ENCODE data around the gene BMP8B. TPM values are rescaled to one million over a fixed set of nuclear protein-coding genes. Genes with fewer than 3 reads are reported as not detected.

Gene BMP8B
- total RNA-seq, 1 donor from 2014 or later: 0.16 TPM

DNA sequence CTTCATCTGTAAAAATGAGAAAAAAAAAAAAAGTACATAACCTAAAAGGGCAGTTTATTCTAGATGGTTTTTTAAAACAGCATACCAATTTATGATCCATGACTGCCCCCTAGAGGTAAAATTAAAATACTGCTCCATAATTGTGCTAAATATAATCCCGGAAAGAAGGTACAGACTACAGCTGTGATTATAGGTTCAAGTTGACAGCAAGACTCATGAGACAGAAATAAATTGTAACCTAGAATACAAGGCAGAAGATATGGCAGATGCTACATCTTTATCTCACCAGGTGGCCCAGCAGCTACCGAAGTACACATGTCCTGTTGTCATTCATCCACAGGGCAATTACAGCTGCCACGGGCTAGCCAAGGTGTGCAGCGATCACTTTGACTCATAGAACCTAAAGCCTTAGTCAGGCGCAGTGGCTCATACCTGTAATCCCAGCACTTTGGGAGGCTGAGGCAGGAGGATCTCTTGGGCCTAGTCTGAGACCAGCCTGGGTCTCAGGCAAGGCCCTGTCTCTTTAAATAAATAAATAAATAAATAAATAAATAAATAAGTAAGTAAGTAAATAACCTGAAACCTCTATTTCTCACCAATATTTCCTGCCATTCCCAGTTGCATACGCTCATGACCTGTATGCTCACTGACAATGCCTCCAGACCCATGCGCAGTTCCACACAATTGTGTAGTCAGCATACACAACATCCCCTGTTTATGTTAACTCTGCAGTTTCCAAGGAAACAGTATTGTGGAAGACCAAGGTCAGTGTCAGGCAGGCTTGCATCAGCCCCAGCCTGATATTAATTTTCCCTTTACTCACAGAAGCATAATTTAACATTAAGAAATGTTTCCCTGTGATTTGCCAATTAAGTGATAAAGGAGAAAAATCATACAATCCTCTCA, 68.3 kb downstream of the BMP8B start:
- DNase-seq: no peak

DNA sequence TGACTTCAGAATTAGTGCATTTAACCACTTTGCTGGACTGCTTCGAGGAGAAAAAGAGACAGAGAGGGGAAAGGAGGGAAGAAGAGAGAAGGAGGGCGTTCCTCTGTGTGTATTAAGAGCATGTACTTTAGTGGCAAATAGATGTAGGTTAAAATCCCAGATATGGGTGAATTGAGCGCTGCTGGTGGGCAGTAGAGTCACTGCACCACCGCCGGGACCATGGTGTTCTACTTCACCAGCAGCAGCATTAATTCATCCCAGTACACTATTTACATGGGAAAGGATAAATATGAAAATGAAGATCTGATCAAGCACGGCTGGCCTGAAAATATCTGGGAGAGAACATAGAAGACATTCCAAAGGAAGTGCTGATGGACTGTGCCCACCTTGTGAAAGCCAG, 70.9 kb downstream of the BMP8B start:
- DNase-seq: no peak

DNA sequence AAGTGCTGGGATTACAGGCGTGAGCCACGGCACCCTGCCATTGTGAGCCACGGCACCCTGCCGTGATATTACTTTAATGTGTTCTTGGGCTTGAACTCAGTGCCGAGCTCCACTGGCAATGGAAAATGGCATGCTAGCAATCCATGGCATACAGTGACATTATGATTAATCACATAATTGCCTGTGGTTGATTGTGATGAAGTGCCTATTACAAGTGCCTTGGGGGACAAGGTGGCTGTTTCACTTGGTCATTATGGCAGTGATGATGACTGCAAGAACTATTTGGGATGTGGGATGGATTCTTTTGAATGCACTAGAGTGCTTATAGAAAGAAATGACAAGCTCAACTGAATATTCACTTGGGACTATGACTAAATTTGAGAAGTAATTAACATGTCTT, 75.1 kb downstream of the BMP8B start:
- no peak for DNase-seq

DNA sequence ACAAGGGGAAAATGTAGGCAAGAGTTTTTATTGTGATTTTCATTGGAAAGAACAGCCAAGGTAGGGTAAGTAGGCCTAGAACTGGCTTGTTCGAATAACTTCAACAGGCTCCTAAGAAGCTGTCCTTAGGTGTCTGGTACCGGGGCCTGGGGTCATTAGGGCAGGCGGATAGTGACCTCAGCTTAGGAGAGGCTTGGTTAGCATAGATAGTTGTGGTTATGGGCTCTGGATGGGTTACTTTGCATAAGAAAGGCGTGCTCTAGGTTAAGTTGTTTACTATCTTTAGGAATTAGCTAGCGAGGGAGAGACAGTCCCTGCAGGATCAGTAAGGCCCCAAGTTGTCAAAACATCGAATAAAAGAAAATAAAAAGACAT, 76.7 kb downstream of the BMP8B start:
- no peak for DNase-seq

DNA sequence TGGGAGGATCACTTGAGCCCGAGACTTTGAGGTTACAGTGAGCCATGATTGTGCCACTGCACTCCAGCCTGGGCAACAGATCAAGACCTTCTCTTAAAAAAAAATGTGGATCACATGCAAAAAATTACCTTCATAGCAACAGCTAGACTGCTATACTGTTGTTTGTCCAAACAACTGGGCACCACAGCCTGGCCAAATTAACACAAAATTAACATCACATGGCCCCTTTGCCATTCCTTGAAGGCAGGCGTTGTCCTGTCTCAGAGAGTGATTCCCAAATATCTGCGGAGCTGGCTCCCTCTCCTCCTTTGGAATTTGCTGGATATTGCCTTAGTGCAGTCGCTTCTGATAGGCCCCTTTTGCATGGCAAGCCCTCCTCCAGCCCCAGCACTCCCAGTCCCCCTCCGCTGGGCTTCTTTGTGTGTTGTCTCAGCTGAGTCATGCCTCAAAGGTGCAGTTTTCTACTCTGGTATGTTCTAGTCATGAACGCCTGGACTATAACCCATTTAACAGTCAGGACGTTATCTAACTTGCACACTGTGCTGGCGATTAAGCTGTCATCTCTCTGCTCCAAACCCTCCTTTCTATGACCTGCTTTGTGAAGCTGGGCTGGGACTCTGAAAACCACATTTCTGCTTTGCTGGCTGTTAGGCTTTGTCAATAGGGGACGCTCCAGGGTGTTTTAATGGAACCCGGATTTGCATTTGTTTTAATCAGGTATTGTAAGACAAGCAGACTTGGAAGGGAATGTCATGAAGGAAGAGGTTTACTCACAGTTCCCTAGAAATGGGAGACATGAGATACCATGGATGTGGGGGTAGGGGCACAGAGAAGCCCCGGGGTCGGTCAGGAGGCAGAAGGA, 77.3 kb downstream of the BMP8B start:
- DNase-seq: no peak

DNA sequence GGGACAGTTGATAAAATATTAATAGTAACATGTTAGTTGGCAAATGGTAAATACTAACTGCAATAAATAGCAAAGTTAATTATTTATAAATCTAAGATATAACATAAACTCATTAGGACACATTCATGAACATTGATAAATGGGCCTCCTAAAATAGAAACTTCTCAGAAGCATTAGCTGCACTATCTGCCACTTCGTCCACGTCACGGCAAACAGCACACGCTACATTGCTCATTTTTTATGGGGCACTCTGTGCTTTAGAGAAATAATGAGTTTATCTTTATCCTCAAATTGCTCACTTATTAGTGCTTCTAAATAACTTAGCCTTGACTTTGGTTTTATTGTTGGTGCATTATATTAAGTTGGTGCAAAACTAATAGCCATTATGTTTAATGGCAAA, 81.2 kb downstream of the BMP8B start:
- DNase-seq: no peak

Small RNA genes lying within 50 kb of the gene (small RNA-seq; reads per million reads assigned to genes)
- not detected for gene AL033527.1
- gene RNU7-121P: not detected

Other genes with a start within 250 kb of the BMP8B start
- gene PABPC4, start 212.1 kb downstream of the BMP8B start, total RNA-seq: 94.2 TPM
- gene HEYL, start 149.2 kb downstream of the BMP8B start, total RNA-seq: 0.47 TPM
- gene NT5C1A, start 116.8 kb downstream of the BMP8B start, total RNA-seq: 0.94 TPM
- gene HPCAL4, start 97.4 kb downstream of the BMP8B start, total RNA-seq: 51.2 TPM
- gene PPIE, start 50.0 kb downstream of the BMP8B start, total RNA-seq: 23.6 TPM
- gene OXCT2, start 17.5 kb downstream of the BMP8B start, total RNA-seq: 0.47 TPM
- gene TRIT1, start 94.6 kb upstream of the BMP8B start, total RNA-seq: 42.7 TPM
- 12.5 TPM for gene MYCL, start 113.1 kb upstream of the BMP8B start, total RNA-seq
- 18.4 TPM for gene MFSD2A, start 166.3 kb upstream of the BMP8B start, total RNA-seq